ENCODE results near the gene RYR3.

RYR3 gene

DNA sequence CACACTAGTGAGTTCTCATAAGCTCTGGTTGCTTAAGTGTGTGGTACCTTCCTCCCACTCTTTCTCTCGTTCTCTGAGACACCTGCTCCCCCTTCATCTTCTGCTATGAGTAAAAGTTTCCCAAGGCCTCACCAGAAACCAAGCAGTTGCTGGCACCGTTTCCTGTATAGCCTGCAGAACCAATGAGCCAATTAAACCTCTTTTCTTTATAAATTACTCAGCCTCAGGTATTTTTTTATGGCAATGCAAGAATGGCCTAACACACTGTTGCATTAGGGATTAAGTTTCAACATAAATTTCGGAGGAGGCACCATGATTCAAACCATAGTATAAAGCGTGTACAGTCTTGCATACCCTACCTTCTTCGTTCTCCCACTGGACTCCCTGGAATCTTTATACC is 405.3 kb downstream of the RYR3 start:
- DNase-seq (ENCODE audit: low read depth), result no peak

DNA sequence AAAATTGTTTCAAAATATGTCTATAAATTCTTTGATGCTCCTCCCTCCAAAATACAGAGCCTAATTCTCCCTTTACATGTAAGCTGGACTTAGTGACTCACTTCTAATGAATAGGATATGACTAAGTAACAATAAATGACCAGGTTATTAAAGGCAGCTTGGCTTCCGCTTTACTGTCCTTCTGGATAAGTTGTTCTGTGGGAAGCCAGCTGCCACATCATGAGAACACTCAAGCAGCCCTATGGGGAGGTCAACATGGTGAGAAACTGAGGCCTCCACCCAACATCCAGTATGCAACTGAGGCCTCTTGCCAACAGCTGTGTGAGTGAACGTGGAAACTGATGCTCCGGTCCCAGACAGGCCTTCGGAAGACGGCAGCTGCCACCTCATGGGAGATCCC is 410.2 kb downstream of the RYR3 start:
- DNase-seq (ENCODE audit: low read depth), result peak; percentile 91

DNA sequence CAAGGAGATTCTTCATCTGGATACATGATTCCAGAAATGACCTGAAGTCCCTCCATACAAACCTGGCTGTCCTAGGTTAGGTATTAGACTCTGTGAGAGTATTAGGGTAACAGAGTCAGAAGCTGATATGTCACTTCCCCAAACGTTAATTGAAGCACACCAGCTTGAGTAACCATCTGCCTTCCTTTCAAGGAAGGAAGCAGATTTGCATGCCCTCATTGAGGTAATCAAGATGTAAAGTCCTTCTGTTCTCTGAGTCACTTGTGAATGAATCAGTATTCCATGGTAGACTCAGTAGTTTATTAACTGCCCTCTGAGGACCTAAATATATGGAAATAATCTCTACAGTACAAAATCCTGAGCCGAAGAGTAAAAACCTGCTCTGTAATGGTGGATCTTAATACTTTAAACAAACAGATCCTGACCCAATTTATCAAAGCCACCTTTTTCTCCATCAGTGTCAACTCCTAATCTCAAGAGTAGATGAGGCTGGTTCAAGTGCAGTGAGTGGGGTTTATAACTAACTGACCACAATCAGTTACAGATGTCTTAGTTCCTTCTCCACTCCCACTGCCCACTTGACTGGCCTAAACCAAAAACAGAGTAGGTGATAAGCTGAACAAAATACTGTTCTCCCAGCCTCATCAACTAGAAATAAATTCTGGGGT is 411.4 kb downstream of the RYR3 start:
- peak; percentile 85 for DNase-seq (ENCODE audit: low read depth)

DNA sequence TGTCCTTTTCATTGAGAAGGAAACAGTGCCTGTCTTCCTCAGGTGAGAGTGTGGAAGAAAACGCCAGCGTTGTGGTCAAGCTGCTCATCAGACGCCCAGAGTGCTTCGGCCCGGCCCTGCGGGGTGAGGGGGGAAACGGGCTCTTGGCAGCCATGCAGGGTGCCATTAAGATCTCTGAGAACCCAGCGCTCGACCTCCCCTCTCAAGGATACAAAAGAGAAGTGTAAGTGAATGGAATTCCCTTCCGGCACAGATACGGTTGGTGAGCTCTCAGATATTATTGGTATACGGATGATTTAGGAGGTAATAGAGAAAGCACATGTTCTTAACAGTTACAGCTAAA is 411.9 kb downstream of the RYR3 start:
- no peak for DNase-seq (ENCODE audit: low read depth)

DNA sequence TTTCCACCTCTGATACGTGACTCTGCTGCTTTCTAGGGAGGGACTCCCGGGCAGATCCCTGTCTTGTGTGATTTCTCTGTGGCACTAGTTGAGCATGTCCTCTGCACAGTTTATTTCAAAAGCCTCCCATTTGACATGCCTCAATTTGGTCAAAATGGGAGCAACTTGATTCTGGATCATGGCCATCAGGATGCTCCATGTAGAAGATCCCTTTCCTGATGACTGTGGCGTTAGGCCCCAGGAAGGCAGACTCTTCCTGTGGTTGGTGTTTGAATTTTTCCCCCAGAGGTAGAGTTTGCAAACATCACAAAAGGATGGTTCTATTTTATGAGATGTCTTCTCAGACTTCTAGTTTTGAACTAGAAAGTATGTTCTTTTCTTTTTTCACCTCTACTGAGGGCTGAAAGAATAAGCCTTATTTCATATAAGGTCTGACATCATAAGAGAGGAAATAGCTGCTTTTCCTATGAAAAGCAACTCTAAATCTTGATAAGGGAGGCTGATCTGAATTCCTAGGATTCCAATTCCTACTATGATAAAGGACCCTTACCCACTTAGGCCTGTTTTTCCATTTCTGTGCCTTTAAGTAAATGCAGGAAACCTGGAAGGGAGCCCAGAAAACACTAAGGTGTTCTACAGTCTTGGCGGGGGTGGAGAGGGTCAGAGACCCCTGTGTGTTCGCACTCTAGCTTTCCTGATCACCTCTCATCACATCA is 413.7 kb downstream of the RYR3 start:
- no peak for DNase-seq (ENCODE audit: low read depth)

DNA sequence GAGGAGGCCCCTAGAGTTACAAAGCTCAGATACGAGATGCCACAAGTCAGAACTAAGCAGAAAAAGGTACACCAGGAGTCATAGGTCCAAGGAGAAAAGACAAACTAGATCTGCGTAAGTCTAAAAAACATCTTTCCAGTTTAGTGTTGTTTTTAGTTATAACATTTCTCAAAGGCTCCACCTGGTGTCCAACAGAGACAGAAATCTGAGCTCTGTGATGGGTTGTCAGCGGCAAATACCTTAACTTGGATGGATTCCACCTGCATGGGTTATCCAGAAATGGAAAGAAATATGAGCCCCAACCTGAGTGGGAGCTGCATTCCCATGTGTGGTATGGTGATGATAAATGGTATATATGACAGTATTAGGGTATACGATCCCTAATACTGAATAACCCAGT is 418.9 kb downstream of the RYR3 start:
- peak; percentile 42 for DNase-seq (ENCODE audit: low read depth)

DNA sequence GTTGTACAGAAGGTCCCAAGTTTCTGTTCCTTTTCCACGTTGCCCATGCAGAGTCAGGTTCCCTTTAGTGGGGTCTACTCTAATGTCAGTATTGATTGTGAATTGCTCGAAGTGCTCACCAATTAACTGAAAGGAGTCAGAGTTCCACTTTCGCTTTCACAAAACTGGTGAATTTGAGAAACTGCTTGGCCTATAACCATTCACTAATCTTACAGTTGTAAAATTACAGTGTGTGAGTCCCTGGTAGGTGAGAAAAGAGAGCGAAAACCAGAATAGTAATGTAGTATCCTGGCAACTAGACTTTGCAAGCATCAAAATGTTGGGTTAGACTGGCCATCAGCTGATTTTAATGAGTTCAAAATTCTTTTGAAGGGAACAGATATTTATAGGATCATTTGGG is 420.0 kb downstream of the RYR3 start:
- DNase-seq (ENCODE audit: low read depth), result no peak

DNA sequence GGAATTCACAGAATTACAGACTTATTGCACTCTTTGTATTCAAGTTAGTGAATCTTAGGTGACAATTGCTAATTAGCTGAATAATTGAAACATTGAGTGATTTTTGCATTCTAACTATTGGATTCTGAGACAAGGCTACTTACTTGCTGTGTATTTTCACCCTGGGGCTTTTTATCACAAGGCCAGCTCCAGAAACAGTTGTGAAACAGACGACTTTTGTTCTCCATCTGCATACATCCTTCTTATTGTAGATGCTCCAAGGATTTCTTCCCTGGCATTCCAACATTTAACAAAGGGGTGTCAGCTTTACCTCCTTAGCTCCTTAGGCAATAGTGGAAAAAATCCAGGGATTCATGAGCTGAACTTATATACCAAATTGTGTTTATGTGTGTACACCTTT is 424.4 kb downstream of the RYR3 start:
- no peak for DNase-seq (ENCODE audit: low read depth)

DNA sequence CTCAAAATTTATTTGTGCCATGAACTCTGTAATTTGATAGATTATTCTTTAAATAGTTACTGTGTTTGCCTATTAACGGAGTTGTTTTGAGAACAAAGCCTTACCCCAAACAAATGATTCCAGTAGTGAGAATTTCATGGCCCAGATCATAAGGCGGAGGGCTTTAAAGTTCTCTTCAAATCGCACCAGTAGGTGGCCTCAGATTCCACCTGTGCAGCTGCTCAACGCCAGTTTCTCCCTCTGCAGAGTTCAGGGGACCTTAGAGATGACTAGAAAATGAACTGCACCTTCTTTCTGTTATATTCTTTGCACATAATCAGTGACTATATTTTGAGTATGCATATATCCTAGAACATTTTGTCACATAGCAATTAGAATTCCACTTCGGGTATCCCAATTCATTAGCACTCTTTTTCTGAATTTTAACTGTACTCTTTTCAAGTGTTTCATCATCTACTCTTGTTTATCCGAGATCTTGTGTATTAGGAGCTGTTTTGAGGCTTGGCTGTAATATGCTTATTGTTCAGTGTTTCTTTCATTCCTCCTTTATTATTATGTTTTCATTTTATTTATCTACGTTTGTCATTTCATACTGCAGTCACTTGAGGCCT is 425.0 kb downstream of the RYR3 start:
- peak; percentile 41 for DNase-seq (ENCODE audit: low read depth)

DNA sequence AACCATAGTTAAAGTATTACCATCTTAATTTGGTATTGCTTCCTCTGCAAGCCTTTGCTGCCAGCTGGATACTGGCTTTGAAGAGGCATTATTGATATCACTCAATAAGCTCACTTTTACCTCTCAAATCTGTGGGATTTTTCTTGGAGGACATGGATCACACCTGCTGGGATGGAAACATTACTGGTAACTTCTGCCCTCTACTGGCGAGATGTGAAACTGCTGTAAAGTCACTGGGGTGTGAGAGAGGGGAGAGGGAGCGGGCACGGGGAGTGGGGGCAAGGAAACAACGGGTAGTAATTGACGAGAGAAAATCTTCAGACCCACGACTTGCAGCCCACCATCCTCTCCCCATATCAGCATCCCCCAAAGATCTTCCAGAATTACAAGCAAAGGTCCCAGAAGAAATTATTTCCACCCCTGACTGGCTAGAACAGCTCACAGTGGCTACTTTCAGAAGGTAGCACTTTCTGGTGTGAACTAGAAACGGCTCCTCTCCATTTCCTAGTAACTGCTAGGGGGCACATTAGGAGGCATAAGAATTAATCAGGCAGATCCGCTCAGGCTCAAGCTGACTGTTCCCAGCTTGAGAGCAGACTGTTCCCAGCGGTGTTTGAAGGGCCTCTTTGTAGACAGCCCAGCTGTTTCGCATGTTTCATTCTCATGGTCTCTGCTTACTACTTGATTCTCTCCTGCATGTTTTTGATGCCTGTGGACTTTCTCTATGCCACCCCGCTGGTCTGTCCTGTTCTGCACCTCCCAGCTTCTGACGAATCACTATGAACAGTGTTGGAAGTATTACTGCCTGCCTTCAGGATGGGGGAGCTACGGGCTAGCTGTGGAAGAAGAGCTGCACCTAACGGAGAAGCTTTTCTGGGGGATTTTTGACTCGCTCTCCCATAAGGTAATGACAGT is 427.2 kb downstream of the RYR3 start:
- DNase-seq (ENCODE audit: low read depth), result peak; percentile 58

DNA sequence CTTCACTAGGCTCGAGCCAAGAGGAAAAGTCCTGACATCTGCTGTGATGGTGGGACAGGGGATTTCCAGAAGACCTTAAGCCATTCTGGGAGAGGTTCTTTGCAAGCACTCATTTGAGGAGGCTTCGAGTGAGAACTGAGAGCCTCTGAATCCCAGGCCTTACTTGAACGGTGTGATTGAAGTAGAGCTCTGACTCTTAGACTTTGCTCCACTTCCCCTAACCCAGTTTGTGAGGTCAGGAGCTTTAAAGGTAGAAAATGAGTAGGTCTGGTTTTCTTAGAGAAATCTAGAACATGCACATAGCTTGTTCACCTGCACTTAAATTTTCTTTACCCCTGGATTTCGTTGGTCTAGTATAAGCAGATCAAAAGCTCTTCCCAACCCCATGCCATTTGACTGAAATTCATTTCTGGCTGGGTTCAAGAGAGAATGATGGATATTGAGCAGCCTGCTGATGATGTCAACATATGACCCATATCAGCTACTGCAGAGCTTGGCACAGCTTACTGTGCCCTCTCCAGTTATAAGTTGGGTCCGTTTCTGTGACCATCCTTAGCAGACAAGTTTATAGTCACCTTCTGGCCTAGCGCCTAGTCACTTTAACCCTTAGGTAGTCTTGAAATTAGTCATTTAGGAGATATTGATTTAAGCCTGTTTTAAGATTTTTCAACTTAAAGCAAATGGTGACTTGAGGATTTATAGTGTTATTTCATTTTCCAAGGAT is 428.3 kb downstream of the RYR3 start:
- DNase-seq (ENCODE audit: low read depth), result no peak

DNA sequence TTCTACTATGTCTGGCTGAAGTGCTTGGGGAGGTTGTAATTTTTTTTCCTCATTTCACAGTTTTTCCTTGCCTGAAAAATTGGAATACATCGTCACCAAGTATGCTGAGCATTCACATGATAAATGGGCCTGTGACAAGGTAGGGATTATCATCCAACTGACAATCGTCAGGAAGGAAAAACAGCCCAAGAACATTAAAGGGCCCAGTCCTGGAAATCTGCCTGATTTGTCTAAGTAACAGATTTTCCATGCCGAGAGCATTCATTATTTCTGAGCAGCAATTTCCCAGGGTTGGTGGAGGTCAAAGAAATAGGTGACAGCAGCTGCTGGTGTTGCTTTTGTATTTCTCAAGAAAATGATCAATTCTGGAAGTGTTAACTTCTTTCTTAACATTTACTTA is 431.5 kb downstream of the RYR3 start:
- no peak for DNase-seq (ENCODE audit: low read depth)

DNA sequence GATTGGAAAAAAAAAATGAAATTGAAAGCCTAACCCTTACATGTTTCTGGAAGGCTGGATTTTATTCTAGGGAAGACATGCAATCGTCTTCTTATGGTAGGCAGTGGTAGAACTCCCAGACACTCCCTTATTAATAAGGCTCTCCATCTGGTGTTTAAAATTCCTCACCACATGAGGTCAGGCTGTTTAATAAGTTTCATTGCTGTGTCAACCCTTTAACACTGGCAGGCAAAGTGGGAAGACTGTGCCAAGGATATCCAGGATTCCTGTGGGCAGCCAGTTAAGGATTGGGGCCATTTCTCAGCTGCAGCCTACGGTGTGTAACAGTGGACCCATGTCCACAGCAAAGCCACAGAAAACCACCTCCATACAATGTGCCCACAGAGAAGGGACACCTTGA is 432.0 kb downstream of the RYR3 start:
- no peak for DNase-seq (ENCODE audit: low read depth)

DNA sequence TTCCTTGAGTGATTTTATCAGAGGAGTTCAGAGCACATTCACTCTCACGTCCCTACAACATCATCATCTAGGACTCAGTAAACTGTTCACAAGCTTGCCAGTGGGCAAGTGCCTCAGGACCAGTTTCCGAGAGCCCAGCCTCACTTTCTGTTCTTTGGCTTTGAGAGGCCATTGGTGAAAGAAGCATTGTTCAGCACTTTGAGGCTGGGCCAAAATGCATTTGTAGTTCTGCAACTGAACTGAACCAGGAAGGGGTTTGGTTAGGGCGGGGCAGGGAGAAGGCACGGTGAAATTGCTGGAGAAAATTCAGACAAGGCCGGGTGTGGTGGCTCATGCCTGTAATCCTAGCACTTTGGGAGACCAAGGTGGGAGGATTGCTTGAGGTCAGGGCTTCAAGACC is 435.4 kb downstream of the RYR3 start:
- DNase-seq (ENCODE audit: low read depth), result no peak

DNA sequence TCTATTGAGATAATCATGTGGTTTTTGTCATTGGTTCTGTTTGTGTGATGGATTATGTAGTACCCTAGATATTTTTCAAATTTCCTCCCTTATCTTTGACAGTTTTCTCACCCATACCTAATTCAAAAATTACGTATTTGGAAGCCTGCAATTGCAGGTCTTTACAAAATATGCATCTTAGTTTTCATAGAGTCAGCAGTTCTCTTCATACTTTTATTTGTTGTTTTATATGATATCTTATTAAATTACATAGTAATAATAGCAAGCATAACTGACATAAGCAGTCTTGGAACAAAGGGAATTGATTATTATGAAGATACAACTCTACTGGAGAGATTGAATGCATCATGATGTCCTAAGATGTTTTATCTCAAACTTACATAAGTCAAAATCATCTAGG is 442.2 kb downstream of the RYR3 start:
- no peak for DNase-seq (ENCODE audit: low read depth)

DNA sequence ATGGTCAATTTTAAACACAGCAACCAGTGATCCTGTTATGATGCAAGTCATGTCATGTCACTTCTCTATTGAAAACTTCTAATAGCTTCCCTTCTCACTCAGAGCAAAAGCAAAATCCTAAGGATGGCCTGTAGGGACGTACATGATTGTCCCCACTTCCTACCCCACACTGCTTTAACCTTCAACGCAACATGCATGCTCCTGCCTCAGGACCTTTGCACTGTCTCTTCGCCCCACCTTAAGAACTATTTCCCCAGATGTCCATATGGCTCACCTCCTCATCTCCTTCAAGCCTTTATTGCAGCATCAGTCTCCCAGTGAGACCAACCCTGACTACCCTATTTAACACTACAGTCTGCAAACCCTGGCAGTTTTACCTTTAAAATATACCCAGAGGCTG is 443.5 kb downstream of the RYR3 start:
- DNase-seq (ENCODE audit: low read depth), result no peak

DNA sequence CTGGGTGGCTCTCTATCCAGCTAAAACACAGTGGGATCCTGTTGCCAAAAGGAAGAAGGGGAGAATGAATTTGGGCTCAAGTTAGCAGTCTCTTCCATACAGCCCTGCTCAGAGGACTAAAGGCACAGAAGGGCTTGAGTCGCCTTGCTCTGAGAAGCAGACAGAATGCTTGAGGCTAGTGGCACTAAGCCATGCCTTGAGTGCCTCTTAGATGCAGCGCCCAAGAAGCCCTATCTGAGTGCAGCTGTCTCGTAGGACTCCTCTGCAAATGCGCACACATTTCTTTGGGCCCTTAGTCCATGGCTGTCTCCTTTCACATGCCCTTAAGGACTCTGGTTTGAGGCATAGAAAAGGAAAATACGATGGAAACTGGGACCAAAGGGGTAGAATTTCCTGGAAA is 446.2 kb downstream of the RYR3 start:
- DNase-seq (ENCODE audit: low read depth), result no peak

DNA sequence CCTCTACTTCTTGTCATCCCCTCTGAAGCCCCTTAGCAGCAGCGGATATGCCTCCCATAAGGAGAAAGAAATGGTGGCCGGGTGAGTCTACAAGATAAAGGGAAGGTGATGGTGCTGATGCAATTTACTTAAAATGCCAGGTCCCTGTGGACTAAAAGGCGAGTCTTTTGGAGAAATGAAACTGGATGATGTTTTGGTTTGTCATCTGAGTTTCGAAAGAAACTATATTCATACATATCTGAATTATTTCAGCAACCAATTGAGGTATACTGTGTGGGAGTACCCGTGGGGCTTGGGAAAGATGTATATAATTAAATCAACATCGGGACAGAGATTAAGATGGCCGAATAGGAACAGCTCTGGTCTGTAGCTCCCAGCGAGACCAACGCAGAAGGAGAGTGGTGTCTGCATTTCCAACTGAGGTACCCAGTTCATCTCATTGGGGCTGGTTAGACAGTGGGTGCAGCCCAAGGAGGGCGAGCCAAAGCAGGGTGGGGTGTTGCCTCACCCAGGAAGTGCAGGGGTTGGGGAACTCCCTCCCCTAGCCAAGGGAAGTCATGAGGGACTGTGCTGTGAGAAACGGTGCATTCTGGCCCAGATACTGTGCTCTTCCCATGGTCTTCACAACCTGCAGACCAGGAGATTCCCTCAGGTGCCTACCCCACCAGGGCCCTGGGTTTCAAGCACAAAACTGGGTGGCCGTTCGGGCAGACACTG is 446.9 kb downstream of the RYR3 start:
- DNase-seq (ENCODE audit: low read depth), result no peak

DNA sequence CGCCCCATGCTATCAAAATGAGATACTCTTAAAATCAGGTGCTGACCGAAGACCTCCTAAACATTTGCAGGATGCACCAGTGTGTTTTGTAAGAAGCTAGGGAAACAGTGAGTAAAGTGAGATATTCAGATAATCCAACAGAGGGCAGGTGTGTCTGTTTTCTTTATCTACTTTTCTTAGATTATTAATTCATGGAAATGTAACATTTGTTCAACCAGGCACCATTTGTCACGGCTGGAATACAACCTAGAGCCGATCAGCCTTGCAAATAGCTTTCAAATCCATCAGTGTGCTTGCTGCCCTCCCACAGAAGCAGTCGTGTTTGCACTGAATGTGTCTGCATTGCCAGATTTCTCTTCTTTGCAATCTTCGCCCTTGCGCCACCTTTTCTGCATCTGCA is 455.6 kb downstream of the RYR3 start:
- no peak for DNase-seq (ENCODE audit: low read depth)

DNA sequence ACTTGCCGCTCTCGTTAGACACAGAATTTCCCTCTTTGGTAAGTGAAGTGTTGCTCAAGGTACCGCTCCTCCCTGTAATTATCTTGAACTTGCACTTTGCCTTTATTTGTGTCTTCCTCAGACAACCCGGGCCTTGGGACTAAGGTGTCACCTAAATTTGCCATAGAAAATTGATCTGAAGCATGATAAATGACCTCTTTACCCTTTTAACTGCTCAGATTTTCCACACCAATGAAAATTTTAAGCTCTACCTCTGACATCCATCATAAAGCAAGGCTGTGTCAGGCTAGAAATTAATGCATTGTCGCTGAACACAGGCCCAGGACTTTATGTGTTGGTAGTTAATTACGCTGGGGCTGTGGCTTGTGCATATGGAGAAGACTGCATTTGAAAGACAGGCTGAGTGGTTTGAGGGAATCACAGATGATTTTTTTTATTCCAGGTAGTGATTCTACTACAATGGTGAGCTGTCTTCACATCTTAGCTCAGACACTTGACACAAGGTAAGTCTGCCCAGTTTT is 458.0 kb downstream of the RYR3 start:
- no peak for DNase-seq (ENCODE audit: low read depth)

DNA sequence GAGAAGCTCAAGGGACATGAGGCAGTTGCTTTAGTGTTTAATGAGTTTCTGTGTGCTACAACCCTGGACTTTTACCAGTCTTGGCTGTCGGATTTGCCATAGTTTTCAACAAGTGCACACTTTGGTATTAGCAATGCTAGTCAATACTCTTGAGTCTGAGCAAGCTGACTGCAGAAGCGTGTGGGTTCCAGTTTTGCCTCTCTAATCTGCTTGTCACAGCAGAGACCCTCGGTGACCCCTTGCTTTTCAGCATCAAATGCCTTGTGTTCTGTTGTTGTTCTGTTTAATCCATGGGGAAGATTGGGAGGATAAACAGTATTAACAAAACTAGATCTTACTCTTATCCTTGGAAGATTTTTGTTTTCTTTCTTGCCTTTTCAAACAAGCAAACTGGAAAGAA is 463.2 kb downstream of the RYR3 start:
- no peak for DNase-seq (ENCODE audit: low read depth)
